Measurements from ENCODE around the gene DGKI.

DNA sequence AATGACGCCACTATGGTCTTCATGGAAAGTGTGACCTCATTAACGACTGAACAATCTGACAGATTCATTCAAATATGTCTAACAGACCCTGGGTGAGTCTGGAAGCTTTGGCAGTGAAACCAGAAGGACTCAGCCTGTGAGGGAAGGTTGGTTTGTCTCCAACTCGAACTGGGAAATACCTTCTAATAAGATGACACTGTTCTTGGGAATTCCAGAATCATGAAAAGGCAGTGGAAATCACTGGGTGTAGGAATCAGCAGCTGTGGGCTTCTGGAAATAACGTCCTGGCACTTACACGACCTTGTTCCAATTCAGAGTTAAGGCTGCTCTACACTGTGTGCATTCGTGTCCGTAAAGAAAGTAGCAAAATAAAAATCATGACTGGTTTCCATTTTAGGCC, 75.1 kb downstream of the DGKI start:
- TF ChIP-seq, protein P1, sequence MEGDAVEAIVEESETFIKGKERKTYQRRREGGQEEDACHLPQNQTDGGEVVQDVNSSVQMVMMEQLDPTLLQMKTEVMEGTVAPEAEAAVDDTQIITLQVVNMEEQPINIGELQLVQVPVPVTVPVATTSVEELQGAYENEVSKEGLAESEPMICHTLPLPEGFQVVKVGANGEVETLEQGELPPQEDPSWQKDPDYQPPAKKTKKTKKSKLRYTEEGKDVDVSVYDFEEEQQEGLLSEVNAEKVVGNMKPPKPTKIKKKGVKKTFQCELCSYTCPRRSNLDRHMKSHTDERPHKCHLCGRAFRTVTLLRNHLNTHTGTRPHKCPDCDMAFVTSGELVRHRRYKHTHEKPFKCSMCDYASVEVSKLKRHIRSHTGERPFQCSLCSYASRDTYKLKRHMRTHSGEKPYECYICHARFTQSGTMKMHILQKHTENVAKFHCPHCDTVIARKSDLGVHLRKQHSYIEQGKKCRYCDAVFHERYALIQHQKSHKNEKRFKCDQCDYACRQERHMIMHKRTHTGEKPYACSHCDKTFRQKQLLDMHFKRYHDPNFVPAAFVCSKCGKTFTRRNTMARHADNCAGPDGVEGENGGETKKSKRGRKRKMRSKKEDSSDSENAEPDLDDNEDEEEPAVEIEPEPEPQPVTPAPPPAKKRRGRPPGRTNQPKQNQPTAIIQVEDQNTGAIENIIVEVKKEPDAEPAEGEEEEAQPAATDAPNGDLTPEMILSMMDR (IDR thresholded peaks at IDR 0.05): no peak
- no peak for TF ChIP-seq POLR2AphosphoS5 (IDR thresholded peaks at IDR 0.05)

Data from stomach (tissue), 4 donors.